ENCODE data around the gene GLIS2. TPM values are rescaled to one million over a fixed set of nuclear protein-coding genes. Genes with fewer than 3 reads are reported as not detected.

Gene GLIS2
- total and polyA plus RNA-seq, 10 of the 15 experiments (the other 5 are each of a cell fraction or from before 2014, with no cell fraction given): 0.03 to 0.64 (median 0.18) TPM; not detected in 4

- DNase-seq (ENCODE audit: low read depth, low spot score) (no peak), FAIRE-seq (no peak), ATAC-seq (no peak)
- ChIA-PET RAD21 (ENCODE audit: unreplicated experiment) (interaction anchor here (1.0 to 3.2 kb wide), 5 partner anchors 18 to 79 kb away, joined by 3 to 21 read pairs (median 5); no protein-coding TSS in a partner anchor), POLR2A (interaction anchor here (0.6 to 1.4 kb wide), 3 partner anchors 34 to 46 kb away, joined by 3 to 10 read pairs (median 6); no protein-coding TSS in a partner anchor), SMC1A (ENCODE audit: uncharacterized antibody, unreplicated experiment) (interaction anchor here (0.6 to 1.0 kb wide), 4 partner anchors 22 to 219 kb away, joined by 3 read pairs; no protein-coding TSS in a partner anchor), CTCF (interaction anchor here (0.6 to 12.1 kb wide), 14 partner anchors 9 to 392 kb away, joined by 3 to 145 read pairs (median 5); partner anchors contain the start of gene TFAP4)
- Histone ChIP-seq H3K36me3 (ENCODE audit: control insufficient read depth in 2 of 2, insufficient read depth in 2 of 2, low read length in 1 of 2) (no peaks in the 10 kb centered on the region; a peak in 1 of 4 replicates), H3K27me3 (replicated peaks in 1 of 2; ENCODE audit: control insufficient read depth in 2 of 2, insufficient read depth in 2 of 2, low read length in 1 of 2) (no peaks in the 10 kb centered on the region), H3K79me2 (ENCODE audit: control insufficient read depth, insufficient read depth, low read length) (no peaks in the 10 kb centered on the region), H3K9ac (ENCODE audit: control insufficient read depth, insufficient read depth, low read length) (no peak overlapping the region), H4K20me1 (ENCODE audit: control insufficient read depth, insufficient read depth) (no peaks in the 10 kb centered on the region), H3K4me2 (ENCODE audit: control insufficient read depth, insufficient read depth) (no peak overlapping the region), H3K9me3 (replicated peaks; ENCODE audit: control insufficient read depth, insufficient read depth, low read length) (no peaks in the 10 kb centered on the region), H3K4me1 (ENCODE audit: control insufficient read depth, insufficient read depth, low read length) (no peaks in the 10 kb centered on the region; the same call in 1 of the 2 replicates), H2AFZ (ENCODE audit: control insufficient read depth, low read depth, low read length) (no peak overlapping the region), H3K4me3 (no peak overlapping the region), H3K27ac (ENCODE audit: control insufficient read depth, insufficient read depth) (no peak overlapping the region)
- in situ Hi-C loops (cut with MboI): loop anchor here (5.0 kb wide), 1 partner anchor 45 kb away; no protein-coding TSS in a partner anchor
- intact Hi-C loops (cut with micrococcal nuclease; ENCODE audit: unreplicated experiment): loop anchor here (10.0 kb wide), 1 partner anchor 127 kb away; no protein-coding TSS in a partner anchor
- TF ChIP-seq SMAD5 (IDR thresholded peaks at IDR 0.05; ENCODE audit: low read depth) (no peak), ZNF622 (IDR thresholded peaks at IDR 0.05) (no peak), CHD2 (IDR thresholded peaks at IDR 0.05; ENCODE audit: borderline replicate concordance, low read depth, low read length) (no peak), CHD4 (IDR thresholded peaks at IDR 0.05) (no peak), ASH2L (IDR thresholded peaks at IDR 0.05; ENCODE audit: borderline replicate concordance, low read depth) (no peak), KAT2A (conservative IDR thresholded peaks at IDR 0.05; ENCODE audit: control insufficient read depth, low read depth, low read length) (no peak), EP300 (IDR thresholded peaks at IDR 0.05; ENCODE audit: borderline replicate concordance in 1 of 2, control insufficient read depth in 1 of 2, low read depth in 2 of 2, low read length in 2 of 2) (no peak), SREBF2 (IDR thresholded peaks at IDR 0.05; ENCODE audit: low read length) (no peak), ZNF217 (IDR thresholded peaks at IDR 0.05) (no peak), FOXM1 (IDR thresholded peaks at IDR 0.05; ENCODE audit: low read depth, low read length) (no peak), FOXK2 (IDR thresholded peaks at IDR 0.05) (no peak), TAF1 (IDR thresholded peaks at IDR 0.05; ENCODE audit: borderline replicate concordance, low read depth, low read length) (no peak), ESRRA (IDR thresholded peaks at IDR 0.05; ENCODE audit: low read length) (no peak), JUND (IDR thresholded peaks at IDR 0.05; ENCODE audit: low read depth, low read length) (no peak), POU2F2 (IDR thresholded peaks at IDR 0.05; ENCODE audit: borderline replicate concordance, low read depth, low read length) (no peak), LARP7 (IDR thresholded peaks at IDR 0.05) (no peak), IKZF1 (conservative IDR thresholded peaks at IDR 0.05) (no peak), BCL3 (IDR thresholded peaks at IDR 0.05; ENCODE audit: borderline replicate concordance, insufficient read depth, low read depth, low read length, poor library complexity, severe bottlenecking) (no peak), YBX1 (IDR thresholded peaks at IDR 0.05) (no peak), RUNX3 (IDR thresholded peaks at IDR 0.05; ENCODE audit: low read length) (no peak)
- BruUV-seq (replicated peaks): no TSS peak
- 47% methylated on average over 14 of the region's 14 CpGs for WGBS (ENCODE audit: insufficient coverage, insufficient replicate concordance, low lambda C conversion rate, missing lambda C conversion rate)
Measured at GRCh38 chr16:4332083-4332482, 16.2 kb downstream of the GLIS2 start.
